GM21367 (cell line): ENCODE measurements around the gene ZNF516.

Experiments used
- ATAC-seq: cut with Tn5 transposase; IDR thresholded peaks from one replicate; pipeline ENCODE4 v1.9.1; 2021; ENCODE audit not compliant: unreplicated experiment

The ZNF516 gene

GRCh38 chr18:76514573-76514972 lies 19.5 kb upstream of the ZNF516 start:
- ATAC-seq = no peak

DNA sequence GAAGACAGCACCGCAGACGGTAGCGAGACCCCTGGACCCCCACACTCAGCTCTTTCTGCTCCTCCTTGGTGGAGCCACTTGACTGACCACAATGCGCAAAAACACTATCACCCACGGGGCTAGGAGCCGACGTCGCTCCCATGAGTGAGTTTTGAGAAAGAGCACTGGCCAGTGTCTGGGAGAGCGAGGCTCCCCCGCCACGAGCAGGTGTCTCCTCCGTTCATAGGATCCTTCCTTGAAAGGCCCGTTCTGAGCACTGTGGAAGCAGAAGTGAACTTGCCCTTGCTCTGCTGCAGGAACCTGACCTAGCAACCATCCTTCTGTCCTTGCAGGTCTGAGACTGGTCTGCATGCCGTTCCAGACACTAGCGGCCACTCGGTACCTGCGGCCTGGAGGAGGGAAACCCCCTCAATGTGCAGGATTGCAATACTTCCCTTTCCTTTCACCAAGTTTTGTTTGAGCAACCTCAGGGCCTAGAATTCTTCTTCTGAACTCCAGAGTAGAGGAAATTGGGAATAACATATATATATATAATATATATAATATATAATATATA lies 12.9 kb upstream of the ZNF516 start:
- ATAC-seq = no peak

GRCh38 chr18:76506974-76507764 lies 12.1 kb upstream of the ZNF516 start:
- ATAC-seq = no peak

DNA sequence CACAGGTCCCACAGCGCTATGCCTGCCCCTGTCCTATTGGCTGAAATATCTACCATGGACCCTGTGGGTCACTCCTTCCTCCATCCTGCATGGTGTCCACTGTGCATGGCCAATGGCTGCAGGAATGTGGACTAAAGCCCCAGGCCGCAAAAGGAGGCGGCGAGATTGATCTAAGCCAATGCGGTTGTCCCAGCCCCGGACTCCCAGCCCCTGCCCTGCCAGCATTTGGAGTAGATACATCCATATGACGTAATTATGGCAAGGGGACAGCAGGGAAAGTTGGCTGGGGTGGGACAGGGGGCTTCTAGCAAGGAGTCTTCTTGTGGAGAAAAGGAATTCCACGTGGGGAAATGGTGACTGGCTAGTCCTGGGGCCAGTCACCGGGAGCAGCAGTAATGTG lies 11.4 kb upstream of the ZNF516 start:
- no peak for ATAC-seq

GRCh38 chr18:76505614-76506013 lies 10.6 kb upstream of the ZNF516 start:
- ATAC-seq = no peak

- ATAC-seq = no peak
Observed at GRCh38 chr18:76504749-76505148, 9.7 kb upstream of the ZNF516 start.

- ATAC-seq = no peak
Observed at GRCh38 chr18:76503649-76504386, 8.8 kb upstream of the ZNF516 start.

GRCh38 chr18:76502551-76502950 lies 7.5 kb upstream of the ZNF516 start:
- no peak for ATAC-seq

GRCh38 chr18:76499637-76500340 lies 4.7 kb upstream of the ZNF516 start:
- ATAC-seq = peak; percentile 92

DNA sequence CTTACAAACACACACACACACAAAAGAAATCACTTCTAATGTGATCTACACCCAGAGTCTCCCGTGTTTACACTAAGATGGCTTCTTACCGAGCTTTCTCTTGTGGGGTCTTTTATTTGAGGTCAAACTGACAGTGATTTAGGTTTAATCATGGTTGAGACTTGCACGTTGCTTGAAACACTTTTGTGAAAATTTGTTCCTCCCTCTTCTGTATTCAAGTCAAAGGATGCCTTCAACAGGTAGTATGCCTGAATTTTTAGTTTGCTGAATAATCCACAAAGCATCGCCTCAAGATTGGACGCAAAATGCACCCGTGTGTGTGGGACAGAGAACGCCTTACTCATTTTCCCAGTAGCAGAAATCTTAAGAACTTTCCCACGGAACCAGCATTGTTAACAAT lies 4.0 kb upstream of the ZNF516 start:
- ATAC-seq = no peak

GRCh38 chr18:76498064-76498463 lies 3.0 kb upstream of the ZNF516 start:
- no peak for ATAC-seq

DNA sequence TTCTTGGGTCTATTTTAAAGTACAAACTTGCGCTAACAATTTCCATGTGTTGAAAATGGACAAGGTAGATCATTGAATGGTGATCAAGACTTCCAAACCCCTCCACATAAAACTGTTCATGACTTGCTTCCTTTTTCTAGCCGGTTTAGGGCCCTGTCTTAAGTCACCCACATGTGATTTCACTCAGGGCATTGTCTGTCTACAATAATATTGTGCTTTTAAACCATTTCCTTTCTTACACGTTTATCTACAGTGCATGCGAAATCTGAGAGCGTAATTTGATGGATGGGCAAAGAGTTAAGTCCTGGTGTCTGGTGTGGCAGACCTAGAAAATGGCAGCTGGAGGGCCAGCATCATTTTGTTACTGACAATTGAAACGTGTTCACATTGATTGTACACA lies 2.0 kb upstream of the ZNF516 start:
- ATAC-seq = no peak

- ATAC-seq = no peak
Observed at GRCh38 chr18:76496194-76496890, 1.3 kb upstream of the ZNF516 start.

DNA sequence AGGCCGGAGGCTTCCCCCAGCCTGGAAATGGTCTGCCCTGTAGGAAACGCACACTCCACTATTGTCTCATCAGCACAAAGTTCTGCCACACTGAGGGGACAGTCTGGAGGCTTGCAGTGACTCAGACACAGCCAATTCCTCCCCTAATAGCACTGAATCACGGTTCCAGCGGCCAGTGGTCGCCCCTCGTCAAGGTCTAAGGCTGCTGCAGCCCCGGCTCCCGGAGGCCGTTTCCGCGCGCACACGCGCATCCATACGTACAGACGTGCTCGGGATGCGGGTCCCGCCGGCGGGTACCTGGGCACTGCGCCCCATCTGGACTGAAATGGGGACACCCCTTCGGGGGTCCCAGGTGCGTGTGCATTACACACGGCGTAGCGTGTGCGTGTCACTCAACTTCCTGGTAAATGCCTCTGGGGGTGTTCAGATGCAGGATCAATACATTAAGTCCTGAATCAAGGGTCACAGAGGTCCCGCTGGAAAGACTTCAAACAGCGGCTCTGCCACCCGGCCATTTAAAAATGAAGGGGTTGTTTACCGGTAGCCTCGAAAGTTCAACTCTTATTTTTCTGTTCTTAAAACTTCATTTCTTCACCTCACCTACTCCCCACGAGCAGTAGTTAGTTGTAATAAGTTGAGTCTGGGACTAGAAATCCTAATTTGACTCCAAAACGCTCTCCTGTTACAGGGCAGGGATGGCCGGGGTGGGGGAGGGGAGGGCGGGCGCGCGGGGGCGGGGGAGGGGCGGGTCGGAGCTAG lies 572 bp upstream of the ZNF516 start:
- no peak for ATAC-seq

GRCh38 chr18:76494231-76495005 lies 624 bp downstream of the ZNF516 start:
- ATAC-seq = no peak

DNA sequence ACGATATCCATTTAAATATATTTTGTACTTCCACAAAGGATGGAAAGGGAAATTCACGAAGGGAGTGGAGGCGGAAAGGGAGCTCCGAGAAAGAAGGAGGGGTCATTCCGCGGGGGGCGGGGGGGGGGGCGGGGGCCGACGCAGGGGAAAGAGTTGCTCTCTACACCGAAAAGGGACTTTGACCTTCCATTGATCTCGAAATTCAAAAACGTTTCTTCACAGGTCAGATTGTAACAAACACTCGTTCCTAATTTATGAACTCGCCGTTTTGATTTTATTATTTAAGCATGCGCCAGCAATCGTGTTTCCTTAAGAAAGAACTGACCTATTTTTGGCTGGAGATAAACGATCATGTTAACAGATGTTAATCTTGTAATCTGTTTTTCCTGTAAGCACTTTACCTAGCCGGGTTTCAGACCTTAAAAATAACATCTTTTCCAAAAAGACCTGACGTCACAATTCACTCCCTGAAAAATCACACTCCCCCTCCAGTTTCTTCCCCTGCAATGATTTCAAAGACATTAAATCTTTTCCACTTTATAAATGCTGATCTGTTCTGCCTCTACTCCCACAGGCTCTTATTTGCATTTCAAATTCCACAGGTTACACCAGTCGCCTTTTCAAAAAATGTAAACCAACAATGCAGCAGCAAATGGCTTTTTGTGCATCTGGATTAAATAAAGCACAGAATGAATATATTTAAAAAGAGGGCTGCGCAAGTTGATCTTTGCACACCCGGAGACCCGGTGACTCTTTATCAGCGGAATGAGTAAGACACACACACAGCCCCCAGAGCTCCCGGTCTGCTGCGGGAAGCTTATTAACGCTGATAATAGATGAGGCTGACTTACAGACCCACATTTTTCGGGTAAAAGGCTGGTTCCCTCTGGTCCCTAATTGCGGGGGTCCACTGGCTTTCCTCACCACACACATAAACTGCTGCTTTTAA lies 1.6 kb downstream of the ZNF516 start:
- ATAC-seq = peak; percentile 14

GRCh38 chr18:76492669-76493212 lies 2.3 kb downstream of the ZNF516 start:
- ATAC-seq = peak; percentile 59
